Lung microvascular endothelial cell (primary cell): ENCODE results near the gene INCA1. TPM values are rescaled to one million over a fixed set of nuclear protein-coding genes. Genes with fewer than 3 reads are reported as not detected.

ENCODE experiments used
- DNase-seq, 2 donors: peaks; one replicate each; pipeline versions ENCODE4 v3.0.0 to v3.0.0-alpha.2; 2010; ENCODE audit warnings: low read depth in 2 of 2
- total RNA-seq: library from RNA; depleted of rRNA; stranded (reverse); fragments of >200 nt; gene quantifications from 2 replicates; pipeline ENCODE4 v1.2.1, GENCODE V29; 2014

The INCA1 gene
- total RNA-seq, 1 donor from 2014 or later: 0.40 TPM

GRCh38 chr17:4971826-4972225 lies 25.5 kb downstream of the INCA1 start:
- no peak for DNase-seq

DNA sequence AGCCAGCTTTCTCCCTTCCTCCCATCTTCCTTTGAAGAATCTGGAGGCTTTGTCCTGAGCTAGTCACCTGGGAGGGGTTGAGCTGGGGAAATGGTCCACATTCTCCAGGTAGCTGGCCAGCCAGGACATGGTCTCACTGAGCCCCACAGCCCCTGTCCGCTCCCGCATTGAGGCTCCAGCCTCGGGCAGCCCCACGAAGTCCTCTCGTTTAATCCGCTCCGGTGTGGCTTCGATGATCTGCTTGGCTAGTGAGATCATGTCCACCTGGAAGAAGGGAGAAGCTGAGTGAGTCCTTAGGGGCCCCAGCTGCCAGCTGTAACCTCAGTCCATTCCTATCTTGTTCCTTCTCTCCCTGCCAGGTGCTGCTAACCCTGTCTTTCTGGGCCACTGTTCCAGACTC lies 27.0 kb downstream of the INCA1 start:
- DNase-seq: no peak

DNA sequence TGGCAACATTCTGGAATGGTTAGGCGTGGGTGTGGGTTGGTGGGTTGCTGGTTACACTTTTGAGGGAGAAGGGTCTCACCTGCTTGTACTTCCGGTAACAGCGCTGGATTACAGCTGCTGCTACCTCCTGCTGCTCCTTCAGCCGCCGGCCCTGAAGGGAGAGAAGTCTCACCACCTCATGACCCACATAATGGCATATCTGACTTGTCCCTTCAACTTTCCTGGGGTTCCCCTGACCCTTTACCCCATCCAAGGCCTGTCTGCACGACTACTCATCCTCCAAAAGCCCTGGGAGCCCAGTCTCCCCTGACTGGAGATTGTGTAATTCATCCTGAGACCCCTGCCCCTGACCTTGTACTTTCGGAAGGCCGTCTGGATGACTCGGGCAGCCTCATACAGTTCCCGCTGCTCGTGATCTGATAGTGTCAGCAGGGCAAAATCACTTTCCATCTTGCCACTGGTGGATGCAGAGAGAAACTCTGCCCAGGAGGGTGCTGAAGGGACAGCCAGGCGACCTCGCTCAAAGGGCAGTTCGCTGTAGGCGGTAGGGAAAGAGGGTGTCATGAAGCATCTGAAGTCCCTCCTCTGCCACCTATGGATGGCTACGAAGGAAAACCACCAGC lies 27.7 kb downstream of the INCA1 start:
- DNase-seq: no peak

GRCh38 chr17:4969047-4969550 lies 28.2 kb downstream of the INCA1 start:
- DNase-seq: peak in 1 of 2 donors; percentile 57

- DNase-seq: no peak
Observed at GRCh38 chr17:4968486-4969046, 28.8 kb downstream of the INCA1 start.

DNA sequence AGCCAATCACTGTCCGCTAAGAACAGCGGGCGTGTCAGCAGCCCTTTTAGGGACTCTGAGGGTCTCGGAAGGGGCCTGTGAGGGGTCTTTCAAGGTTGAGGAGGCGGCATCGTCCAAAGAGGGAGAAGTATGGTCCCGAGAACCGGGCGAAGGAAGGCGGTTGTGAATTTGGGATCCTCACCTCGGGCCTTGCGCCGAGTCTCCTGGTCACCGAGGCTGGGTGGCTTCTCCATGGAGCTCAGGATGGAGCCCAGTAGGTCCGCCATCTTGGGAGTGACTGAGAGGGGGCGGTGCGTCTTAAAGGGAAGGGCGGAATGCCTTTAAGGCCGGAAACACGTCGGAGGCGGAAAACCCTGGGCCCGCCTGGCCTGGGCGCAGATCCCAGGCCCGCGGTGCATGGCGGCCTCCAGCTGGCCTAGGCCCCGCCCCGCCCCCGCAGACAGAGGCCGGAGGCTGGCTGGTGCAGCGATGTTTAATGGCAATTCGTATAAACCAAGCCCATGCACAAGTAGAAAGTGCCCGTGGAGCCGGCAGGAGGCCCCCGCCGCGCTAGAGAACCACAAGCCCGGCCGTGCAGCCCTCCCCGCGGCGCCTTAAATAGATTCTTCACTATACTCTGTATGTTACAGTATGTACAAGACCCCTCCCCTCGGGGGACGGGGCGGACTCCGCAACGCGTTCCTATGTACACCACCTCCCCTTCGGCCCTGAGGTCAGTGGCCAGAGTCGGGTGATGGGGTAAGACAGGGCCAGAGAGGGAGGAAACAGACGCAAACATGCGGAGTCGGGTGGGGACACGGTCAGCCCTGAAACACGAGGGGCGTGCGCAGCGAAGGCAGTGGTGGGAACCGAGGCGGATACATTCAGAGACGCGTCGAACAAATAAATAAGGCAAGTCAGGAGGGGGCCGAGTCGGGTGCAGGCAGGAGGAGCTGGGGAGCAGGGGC lies 29.5 kb downstream of the INCA1 start, which contains the start of gene SPAG7:
Gene SPAG7 (minus strand): TSS at position 279 of the 947 bp plus-strand sequence. CDS start 13 bp downstream, at position 266.
- peak; percentile 99 for DNase-seq

- peak; percentile 100 for DNase-seq
Observed at GRCh38 chr17:4966844-4967538, 30.3 kb downstream of the INCA1 start.

GRCh38 chr17:4965311-4965986 lies 31.9 kb downstream of the INCA1 start:
- no peak for DNase-seq

DNA sequence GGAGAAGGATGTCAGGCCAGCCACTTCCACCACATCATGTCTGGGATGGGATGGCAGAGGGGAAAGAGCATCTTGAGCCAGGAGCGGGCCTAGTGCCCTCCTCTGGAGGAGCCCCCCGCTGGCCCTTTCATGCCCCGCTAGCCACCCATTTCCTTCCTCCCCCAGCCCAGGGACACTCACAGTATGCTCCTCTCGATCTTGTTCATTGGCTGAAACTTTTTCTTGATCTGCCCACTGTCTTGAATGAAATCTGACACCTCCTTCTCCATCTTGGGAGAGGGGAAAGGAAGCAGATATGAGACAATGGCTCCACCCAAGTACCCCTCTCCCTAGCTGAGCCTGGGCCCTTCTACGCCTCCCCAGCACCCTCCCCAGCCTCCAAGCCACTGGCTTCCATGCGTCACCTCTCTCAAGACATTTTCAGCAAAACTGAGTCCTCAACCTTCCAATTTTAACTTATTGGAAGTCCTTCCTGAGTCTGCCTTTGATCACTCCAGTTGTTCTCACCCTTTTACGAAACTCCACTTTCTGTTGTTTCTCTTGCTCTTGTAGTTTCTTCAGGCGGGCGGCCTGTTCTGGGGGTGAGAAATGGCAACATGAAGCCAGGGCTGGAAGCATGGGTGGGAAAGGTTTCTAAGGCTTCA lies 36.9 kb downstream of the INCA1 start:
- DNase-seq: no peak

DNA sequence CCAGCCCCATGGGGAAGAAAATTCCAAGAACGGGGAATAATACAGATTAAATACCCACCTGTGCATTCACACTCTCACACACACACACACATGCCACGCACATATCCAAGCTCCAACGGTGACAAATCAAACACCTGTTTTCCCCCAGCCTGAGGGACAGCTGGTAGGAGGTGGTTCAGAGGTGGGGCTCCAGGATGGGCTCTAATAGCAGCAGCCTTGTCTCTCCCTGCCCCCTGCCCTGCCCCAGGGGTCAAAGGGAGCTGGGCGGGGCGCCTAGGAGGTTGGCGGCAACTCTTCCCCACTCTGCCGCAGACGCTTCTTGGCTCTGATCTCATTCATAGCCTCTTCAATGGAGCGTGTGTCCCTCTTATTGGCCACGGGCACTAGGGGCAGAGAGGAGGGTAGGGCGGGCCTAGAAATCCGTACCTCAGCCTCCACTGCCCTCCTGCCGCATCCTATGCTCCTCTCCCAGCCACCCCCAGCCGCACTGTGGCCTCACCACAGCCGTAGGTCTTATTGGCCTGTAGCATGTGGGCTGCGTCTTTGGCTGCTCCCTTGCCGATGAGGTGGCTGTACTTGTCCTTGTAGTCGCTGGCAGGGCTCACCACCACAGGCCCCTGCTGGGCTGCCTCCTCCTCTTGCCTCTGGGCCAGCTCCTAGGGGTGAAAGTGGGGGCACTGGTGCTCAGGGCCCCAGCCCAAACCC lies 37.9 kb downstream of the INCA1 start:
- no peak for DNase-seq

DNA sequence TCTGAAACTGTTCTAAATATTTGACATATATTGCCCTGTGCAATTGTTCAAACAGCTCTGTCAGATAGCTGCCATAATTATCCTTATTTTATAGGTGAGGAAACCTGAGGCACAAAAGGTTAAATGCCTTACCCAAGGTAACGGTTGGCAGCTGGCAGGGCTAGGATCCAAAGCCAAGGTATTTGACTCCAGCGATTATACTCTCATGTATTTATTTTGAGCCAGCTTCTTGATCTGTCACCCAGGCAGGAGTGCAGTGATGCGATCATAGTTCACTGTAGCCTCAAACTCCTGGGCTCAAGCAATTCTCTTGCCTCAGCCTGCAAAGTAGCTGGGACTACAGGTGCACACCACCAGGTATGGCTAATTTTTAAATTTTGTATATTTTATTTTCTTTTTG lies 39.2 kb downstream of the INCA1 start:
- DNase-seq: no peak

GRCh38 chr17:4956493-4957061 lies 40.7 kb downstream of the INCA1 start:
- peak; percentile 19 to 37 for DNase-seq

- DNase-seq: no peak
Observed at GRCh38 chr17:4955091-4955490, 42.2 kb downstream of the INCA1 start.

DNA sequence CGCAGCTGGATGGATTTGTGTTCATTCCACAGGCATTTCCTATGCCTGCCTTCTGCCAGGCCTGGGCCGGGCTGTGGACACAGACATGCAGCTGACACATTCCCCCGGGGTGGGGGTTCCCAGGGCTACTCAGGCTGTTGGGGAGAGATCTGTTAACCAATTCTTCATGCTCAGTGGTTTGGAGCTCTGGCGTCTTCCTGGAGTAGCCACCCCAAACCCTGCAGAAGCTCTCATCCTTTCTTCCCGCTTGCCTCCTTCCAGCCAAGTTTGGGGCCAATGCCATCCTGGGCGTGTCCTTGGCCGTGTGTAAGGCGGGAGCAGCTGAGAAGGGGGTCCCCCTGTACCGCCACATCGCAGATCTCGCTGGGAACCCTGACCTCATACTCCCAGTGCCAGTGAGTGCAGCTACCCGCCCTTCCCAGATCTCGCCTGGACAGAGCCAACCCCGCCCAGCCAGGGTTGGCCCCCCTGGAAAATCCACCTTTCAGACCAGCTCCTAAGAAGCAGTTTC lies 43.8 kb downstream of the INCA1 start:
- DNase-seq: peak in 1 of 2 donors; percentile 68

DNA sequence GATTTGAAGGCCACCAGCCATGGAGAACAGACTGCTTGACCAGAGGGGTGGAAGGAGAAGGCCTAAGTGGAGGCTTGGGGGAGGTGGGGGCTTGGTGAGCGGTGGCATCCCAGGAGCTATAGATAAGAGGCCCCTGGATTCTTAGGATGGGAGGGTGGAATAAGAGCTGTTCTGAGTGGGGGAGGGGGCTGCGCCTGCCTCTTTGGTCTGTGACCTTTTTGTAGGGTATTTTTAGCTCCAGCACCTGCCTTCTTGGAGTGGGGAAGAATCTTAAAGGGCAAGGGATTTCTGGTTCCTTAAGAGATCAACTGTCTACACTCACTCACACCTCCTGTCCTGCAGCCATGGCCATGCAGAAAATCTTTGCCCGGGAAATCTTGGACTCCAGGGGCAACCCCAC lies 45.8 kb downstream of the INCA1 start:
- DNase-seq: no peak

DNA sequence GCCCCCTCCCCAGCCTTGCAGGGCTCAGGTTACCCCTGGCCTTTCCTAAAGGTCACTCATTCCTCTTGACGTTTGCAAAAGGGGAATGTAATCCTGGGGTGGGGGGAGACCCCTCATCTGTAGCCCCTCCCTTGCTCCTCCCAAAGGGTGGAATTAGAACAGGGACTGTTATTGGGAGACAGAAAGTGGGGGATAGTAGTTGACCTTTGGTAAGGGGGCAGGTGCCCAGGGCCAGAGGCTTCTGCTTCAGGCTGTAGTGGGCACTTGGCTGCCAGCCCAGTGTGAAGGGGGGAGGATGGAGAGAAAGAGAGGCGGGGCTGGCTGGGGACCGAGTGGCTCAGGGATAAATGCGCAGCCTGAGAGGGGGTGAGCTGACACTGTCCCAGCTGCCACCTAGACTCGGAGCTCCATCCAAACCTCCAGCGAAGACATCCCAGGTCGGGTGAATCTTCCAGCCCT lies 46.5 kb downstream of the INCA1 start, which contains the start of gene ENO3:
Gene ENO3 (plus strand): TSS at position 374 of the 459 bp plus-strand sequence. CDS start 711 bp downstream, outside the sequence.
- no peak for DNase-seq

DNA sequence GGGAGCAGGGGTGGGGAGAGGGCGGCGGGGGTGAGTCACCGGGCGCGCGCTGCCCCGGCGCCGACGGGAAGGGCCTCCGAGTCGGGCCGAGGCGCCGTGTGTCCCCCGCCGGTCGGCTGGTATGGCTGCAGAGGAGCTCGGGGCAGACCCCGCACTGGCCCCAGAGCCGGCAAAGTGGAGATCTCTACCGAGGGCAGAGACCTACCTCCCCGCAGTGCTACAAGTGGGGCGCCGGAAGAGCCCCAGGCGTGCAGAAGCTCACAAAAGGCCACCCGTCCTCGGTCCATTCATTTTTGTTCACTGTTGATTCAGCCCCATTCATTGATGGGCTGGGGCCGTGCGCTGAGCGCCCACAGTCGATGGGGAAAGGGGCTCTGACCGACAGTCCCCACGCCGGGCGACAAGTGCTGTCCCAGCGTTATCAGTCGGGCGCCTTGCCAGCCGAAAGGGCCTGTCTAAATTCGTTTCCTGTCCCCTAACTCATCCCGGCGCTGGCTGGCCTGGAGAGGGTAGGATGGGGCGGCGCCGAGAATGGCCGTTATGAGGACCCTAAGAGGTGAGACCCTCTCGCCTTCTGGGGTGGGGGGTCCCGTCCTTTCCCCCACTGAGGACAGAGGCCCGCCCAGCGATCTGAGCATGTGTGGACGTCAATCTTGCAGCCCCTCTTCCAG lies 47.1 kb downstream of the INCA1 start:
- peak; percentile 50 to 57 for DNase-seq

DNA sequence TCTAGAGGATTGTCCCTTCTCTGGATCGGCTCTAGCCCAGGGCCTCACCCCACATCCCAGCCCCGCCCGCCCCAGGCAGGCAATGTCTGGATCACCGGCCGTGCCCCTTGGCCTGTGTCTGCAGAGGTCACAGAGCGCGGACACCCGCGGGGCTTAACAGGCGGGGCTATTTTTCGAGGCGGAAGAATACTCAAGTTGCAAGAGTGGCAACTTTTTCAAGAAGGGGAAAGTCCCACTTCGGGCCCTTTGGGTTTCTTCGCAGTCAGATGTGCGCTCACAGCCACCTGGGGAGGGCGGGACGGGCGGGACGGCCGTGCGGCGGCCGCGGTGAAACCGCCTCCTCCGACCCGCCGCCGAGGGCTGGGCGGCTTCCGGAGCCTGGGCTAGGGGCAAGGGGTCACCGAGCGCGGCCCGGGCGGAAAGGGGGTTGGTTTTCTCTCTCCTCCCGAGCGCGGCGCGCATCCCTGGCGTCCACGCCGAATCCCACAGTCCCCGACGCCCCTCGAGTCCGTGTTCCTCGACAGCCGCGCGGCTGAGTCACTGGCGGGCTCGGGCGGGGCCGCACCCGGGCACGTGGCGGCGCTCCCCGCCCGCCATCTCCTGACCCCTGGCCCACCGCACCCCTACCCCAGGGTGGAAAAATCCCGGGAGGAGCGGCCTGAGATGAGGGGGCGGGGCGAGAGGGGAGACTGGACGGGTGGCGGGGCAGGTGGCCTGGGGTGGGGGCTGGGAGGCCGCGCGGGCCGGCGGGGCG lies 47.8 kb downstream of the INCA1 start:
- peak; percentile 42 to 74 for DNase-seq
